ENCODE data around the gene CBX3. TPM values are rescaled to one million over a fixed set of nuclear protein-coding genes. Genes with fewer than 3 reads are reported as not detected.
A peak's percentile ranks its signal among the peaks of the same experiment; 100 is the strongest.

The CBX3 gene
- total and polyA plus RNA-seq, 2 experiments from 2014 or later = 236 to 249 TPM

DNA sequence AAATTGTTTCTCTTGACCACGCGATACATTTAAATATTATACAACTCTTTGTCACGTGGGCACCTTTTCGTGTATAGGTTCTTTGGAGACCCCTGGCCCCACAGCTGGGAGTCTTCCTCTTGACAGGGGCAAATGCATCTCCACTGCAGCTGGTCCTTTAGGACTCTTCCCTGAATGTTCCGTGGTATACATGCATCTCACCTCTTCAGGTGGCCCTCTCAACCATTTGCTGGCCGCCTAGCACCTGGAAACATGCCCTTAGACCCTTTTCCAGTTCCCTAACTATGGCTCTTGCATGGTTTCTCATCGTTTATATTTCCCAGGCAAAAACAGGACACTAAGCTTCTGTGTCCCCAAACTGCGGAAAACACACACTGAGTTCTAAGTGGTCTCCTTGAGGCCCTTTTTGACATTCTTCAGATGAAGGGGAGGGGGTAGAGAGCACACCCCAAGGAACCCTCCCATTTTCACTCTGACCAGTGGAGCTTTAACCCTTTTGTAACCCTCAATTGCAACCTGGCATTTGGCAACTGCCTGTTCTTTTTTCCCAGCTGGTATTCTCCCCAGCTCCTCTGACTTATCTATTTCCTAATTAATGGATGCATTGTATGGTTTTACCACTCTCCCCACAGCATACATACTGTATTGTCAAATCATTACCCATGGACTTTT, 21.6 kb upstream of the CBX3 start:
- H4K20me1 ChIP-seq (replicated peaks; ENCODE audit: insufficient read depth) = peaks cover 9% of the 10 kb centered on the region
- DNase-seq (ENCODE audit: low spot score) (no peak), ATAC-seq (peak; percentile 6; the same call in 2 of the 3 replicates)
- Mint-ChIP-seq H3K4me3 (no peak overlapping the region), H3K27me3 (ENCODE audit: insufficient read depth, low read depth, poor library complexity) (peaks cover 24% of the 10 kb centered on the region), H3K9me3 (peaks cover 24% of the 10 kb centered on the region), H3K4me1 (peaks cover 37% of the 10 kb centered on the region), H3K27ac (peak overlapping the region; percentile 28; the same call in 1 of the 2 replicates), H3K36me3 (ENCODE audit: low read depth) (peaks cover 84% of the 10 kb centered on the region)
- no peak overlapping the region for H2AFZ ChIP-seq
- TF ChIP-seq, protein P1, sequence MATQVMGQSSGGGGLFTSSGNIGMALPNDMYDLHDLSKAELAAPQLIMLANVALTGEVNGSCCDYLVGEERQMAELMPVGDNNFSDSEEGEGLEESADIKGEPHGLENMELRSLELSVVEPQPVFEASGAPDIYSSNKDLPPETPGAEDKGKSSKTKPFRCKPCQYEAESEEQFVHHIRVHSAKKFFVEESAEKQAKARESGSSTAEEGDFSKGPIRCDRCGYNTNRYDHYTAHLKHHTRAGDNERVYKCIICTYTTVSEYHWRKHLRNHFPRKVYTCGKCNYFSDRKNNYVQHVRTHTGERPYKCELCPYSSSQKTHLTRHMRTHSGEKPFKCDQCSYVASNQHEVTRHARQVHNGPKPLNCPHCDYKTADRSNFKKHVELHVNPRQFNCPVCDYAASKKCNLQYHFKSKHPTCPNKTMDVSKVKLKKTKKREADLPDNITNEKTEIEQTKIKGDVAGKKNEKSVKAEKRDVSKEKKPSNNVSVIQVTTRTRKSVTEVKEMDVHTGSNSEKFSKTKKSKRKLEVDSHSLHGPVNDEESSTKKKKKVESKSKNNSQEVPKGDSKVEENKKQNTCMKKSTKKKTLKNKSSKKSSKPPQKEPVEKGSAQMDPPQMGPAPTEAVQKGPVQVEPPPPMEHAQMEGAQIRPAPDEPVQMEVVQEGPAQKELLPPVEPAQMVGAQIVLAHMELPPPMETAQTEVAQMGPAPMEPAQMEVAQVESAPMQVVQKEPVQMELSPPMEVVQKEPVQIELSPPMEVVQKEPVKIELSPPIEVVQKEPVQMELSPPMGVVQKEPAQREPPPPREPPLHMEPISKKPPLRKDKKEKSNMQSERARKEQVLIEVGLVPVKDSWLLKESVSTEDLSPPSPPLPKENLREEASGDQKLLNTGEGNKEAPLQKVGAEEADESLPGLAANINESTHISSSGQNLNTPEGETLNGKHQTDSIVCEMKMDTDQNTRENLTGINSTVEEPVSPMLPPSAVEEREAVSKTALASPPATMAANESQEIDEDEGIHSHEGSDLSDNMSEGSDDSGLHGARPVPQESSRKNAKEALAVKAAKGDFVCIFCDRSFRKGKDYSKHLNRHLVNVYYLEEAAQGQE (IDR thresholded peaks at IDR 0.05; ENCODE audit: unreplicated experiment) = no peak
- TF ChIP-seq CTCF (conservative IDR thresholded peaks at IDR 0.05; ENCODE audit: low read depth in 2 of 2) (no peak), EZH2phosphoT487 (IDR thresholded peaks at IDR 0.05; ENCODE audit: unreplicated experiment) (no peak), CREB1 (CRISPR knock-in tag; IDR thresholded peaks at IDR 0.05; ENCODE audit: low read depth) (no peak), STAT1 (IDR thresholded peaks at IDR 0.05; ENCODE audit: unreplicated experiment) (no peak), ZNF114 (CRISPR knock-in tag; IDR thresholded peaks at IDR 0.05) (no peak), EZH2 (IDR thresholded peaks at IDR 0.05; ENCODE audit: low read depth, unreplicated experiment) (no peak), POLR2AphosphoS5 (IDR thresholded peaks at IDR 0.05; ENCODE audit: low read depth) (no peak), JUNB (IDR thresholded peaks at IDR 0.05; ENCODE audit: unreplicated experiment) (no peak), ZNF331 (CRISPR knock-in tag; IDR thresholded peaks at IDR 0.05; ENCODE audit: low read depth) (no peak), NANOG (IDR thresholded peaks at IDR 0.05; ENCODE audit: borderline replicate concordance) (no peak)
- TF ChIP-seq, protein P2, sequence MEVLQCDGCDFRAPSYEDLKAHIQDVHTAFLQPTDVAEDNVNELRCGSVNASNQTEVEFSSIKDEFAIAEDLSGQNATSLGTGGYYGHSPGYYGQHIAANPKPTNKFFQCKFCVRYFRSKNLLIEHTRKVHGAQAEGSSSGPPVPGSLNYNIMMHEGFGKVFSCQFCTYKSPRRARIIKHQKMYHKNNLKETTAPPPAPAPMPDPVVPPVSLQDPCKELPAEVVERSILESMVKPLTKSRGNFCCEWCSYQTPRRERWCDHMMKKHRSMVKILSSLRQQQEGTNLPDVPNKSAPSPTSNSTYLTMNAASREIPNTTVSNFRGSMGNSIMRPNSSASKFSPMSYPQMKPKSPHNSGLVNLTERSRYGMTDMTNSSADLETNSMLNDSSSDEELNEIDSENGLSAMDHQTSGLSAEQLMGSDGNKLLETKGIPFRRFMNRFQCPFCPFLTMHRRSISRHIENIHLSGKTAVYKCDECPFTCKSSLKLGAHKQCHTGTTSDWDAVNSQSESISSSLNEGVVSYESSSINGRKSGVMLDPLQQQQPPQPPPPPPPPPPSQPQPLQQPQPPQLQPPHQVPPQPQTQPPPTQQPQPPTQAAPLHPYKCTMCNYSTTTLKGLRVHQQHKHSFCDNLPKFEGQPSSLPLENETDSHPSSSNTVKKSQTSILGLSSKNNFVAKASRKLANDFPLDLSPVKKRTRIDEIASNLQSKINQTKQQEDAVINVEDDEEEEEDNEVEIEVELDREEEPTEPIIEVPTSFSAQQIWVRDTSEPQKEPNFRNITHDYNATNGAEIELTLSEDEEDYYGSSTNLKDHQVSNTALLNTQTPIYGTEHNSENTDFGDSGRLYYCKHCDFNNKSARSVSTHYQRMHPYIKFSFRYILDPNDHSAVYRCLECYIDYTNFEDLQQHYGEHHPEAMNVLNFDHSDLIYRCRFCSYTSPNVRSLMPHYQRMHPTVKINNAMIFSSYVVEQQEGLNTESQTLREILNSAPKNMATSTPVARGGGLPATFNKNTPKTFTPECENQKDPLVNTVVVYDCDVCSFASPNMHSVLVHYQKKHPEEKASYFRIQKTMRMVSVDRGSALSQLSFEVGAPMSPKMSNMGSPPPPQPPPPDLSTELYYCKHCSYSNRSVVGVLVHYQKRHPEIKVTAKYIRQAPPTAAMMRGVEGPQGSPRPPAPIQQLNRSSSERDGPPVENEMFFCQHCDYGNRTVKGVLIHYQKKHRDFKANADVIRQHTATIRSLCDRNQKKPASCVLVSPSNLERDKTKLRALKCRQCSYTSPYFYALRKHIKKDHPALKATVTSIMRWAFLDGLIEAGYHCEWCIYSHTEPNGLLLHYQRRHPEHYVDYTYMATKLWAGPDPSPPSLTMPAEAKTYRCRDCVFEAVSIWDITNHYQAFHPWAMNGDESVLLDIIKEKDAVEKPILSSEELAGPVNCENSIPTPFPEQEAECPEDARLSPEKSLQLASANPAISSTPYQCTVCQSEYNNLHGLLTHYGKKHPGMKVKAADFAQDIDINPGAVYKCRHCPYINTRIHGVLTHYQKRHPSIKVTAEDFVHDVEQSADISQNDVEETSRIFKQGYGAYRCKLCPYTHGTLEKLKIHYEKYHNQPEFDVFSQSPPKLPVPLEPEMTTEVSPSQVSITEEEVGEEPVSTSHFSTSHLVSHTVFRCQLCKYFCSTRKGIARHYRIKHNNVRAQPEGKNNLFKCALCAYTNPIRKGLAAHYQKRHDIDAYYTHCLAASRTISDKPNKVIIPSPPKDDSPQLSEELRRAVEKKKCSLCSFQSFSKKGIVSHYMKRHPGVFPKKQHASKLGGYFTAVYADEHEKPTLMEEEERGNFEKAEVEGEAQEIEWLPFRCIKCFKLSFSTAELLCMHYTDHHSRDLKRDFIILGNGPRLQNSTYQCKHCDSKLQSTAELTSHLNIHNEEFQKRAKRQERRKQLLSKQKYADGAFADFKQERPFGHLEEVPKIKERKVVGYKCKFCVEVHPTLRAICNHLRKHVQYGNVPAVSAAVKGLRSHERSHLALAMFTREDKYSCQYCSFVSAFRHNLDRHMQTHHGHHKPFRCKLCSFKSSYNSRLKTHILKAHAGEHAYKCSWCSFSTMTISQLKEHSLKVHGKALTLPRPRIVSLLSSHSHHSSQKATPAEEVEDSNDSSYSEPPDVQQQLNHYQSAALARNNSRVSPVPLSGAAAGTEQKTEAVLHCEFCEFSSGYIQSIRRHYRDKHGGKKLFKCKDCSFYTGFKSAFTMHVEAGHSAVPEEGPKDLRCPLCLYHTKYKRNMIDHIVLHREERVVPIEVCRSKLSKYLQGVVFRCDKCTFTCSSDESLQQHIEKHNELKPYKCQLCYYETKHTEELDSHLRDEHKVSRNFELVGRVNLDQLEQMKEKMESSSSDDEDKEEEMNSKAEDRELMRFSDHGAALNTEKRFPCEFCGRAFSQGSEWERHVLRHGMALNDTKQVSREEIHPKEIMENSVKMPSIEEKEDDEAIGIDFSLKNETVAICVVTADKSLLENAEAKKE (CRISPR knock-in tag; IDR thresholded peaks at IDR 0.05) = no peak
- TF ChIP-seq, protein P3, sequence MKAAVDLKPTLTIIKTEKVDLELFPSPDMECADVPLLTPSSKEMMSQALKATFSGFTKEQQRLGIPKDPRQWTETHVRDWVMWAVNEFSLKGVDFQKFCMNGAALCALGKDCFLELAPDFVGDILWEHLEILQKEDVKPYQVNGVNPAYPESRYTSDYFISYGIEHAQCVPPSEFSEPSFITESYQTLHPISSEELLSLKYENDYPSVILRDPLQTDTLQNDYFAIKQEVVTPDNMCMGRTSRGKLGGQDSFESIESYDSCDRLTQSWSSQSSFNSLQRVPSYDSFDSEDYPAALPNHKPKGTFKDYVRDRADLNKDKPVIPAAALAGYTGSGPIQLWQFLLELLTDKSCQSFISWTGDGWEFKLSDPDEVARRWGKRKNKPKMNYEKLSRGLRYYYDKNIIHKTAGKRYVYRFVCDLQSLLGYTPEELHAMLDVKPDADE (IDR thresholded peaks at IDR 0.05) = no peak
- peaks cover 27% of the 10 kb centered on the region for H3K79me2 ChIP-seq (replicated peaks; ENCODE audit: insufficient read depth)
- H3K4me2 ChIP-seq = no peak overlapping the region
- H3K27me3 ChIP-seq (ENCODE audit: insufficient read depth) = no peaks in the 10 kb centered on the region
- peak overlapping the region; percentile 34; the same call in 1 of the 2 replicates for H3K27ac ChIP-seq (ENCODE audit: low read depth)
- H3F3A ChIP-seq (replicated peaks; ENCODE audit: low read depth) = peaks cover 27% of the 10 kb centered on the region
- peaks cover 4% of the 10 kb centered on the region; the same call in 1 of the 2 replicates for H3K4me1 ChIP-seq (ENCODE audit: insufficient read depth)
- H3K9me2 ChIP-seq (ENCODE audit: insufficient read depth) = no peaks in the 10 kb centered on the region
- peaks cover 10% of the 10 kb centered on the region for H3K36me3 ChIP-seq (ENCODE audit: insufficient read depth)
- H3K4me3 ChIP-seq = no peak overlapping the region

Data from GM23338 (cell line).